OCI-LY7 (cell line): ENCODE data around the gene ATP11A. TPM values are rescaled to one million over a fixed set of nuclear protein-coding genes. Genes with fewer than 3 reads are reported as not detected.

Source experiments
- BruUV-seq: library from RNA; stranded (reverse); fragments of 400-500 nt; replicated peaks from 2 replicates; lab custom pipeline; 2021; lab: Mats Ljungman, UMichigan
- CTCF ChIA-PET: fragments of 300-600 bp; sonication (Branson Sonifier 250); formaldehyde crosslinking; loops from one replicate; lab custom pipeline; 2022; ENCODE audit warnings: antibody characterized with exemption; ENCODE audit not compliant: unreplicated experiment; lab: Charles Lee
- POLR2A ChIA-PET: fragments of 300-600 bp; sonication (Branson Sonifier 250); formaldehyde crosslinking; loops from one replicate; lab custom pipeline; 2022; ENCODE audit warnings: antibody characterized with exemption; lab: Charles Lee
- DNase-seq: peaks from one replicate; pipeline ENCODE4 v3.0.0-alpha.2; 2015; ENCODE audit warnings: low spot score
- H2AFZ ChIP-seq: fragments of 200-600 bp; sonication (generic), shearing (Covaris generic); 2 replicates; pipeline ENCODE4 v1.6.1; 2014; ENCODE audit warnings: mild to moderate bottlenecking, antibody characterized with exemption, low read length, moderate library complexity
- H3K27ac ChIP-seq: fragments of 200-600 bp; sonication (generic); 2 replicates; pipeline ENCODE4 v1.5.1; 2014; ENCODE audit warnings: mixed run types, low read depth, mild to moderate bottlenecking, moderate library complexity, low read length, inconsistent platforms; ENCODE audit not compliant: poor library complexity, severe bottlenecking
- H3K36me3 ChIP-seq: fragments of 200-600 bp; sonication (generic); 2 replicates; pipeline ENCODE4 v1.6.1; 2014; ENCODE audit warnings: mild to moderate bottlenecking, antibody characterized with exemption, low read length, moderate library complexity, mixed read lengths; ENCODE audit not compliant: insufficient read depth
- H3K4me1 ChIP-seq: fragments of 200-600 bp; sonication (generic); 2 replicates; pipeline ENCODE4 v1.5.1; 2014; ENCODE audit warnings: mild to moderate bottlenecking, low read length; ENCODE audit not compliant: insufficient read depth, poor library complexity, severe bottlenecking
- H3K4me2 ChIP-seq: fragments of 200-600 bp; sonication (generic); 2 replicates; pipeline ENCODE4 v1.6.1; 2014; ENCODE audit warnings: mild to moderate bottlenecking, low read length
- H3K4me3 ChIP-seq: fragments of 200-600 bp; sonication (generic); 2 replicates; pipeline ENCODE4 v1.5.1; 2014; ENCODE audit warnings: mild to moderate bottlenecking, low read depth, low read length; ENCODE audit not compliant: poor library complexity, severe bottlenecking
- H3K79me2 ChIP-seq: fragments of 200-600 bp; sonication (generic); 2 replicates; pipeline ENCODE4 v1.6.1; 2016; ENCODE audit warnings: low read depth, mild to moderate bottlenecking, low read length, moderate library complexity, mixed read lengths; ENCODE audit not compliant: insufficient read depth
- H3K9me2 ChIP-seq: fragments of 200-600 bp; sonication (generic); 2 replicates; pipeline ENCODE4 v1.6.1; 2016; ENCODE audit warnings: mild to moderate bottlenecking, low read length, mixed read lengths; ENCODE audit not compliant: insufficient read depth
- H3K9me3 ChIP-seq: fragments of 200-600 bp; sonication (generic); 2 replicates; pipeline ENCODE4 v1.6.1; 2014; ENCODE audit warnings: mild to moderate bottlenecking, mixed run types, low read length, mixed read lengths
- H4K20me1 ChIP-seq: fragments of 200-600 bp; sonication (generic); 2 replicates; pipeline ENCODE4 v1.6.1; 2014; ENCODE audit warnings: mild to moderate bottlenecking, antibody characterized with exemption, low read length, moderate library complexity, mixed read lengths; ENCODE audit not compliant: insufficient read depth
- EZH2phosphoT487 ChIP-seq: fragments of 200-600 bp; sonication (generic); IDR thresholded peaks from 2 replicates; pipeline ENCODE4 v1.6.1; 2018; ENCODE audit warnings: low read depth, borderline replicate concordance, mild to moderate bottlenecking, mixed run types, antibody characterized with exemption, low read length, moderate library complexity, mixed read lengths
- intact Hi-C: fragments of 100-400 bp; cut with micrococcal nuclease; formaldehyde crosslinking; loops from one replicate; pipeline ENCODE4 v1.10.0; 2022; ENCODE audit not compliant: unreplicated experiment
- total RNA-seq, 2 experiments: library from RNA; depleted of rRNA in 1 of 2; stranded (reverse); fragments of >200 nt in 1 of 2; shearing (Covaris generic) in 1 of 2; gene quantifications; 2 replicates each; pipeline ENCODE4 v1.2.3, GENCODE V29; 2014 to 2022
- TF ChIP-seq, protein P1 (sequence below): fragments of 200-600 bp; sonication (generic); conservative IDR thresholded peaks from 2 replicates; pipeline ENCODE4 v1.5.1; 2014; ENCODE audit warnings: mild to moderate bottlenecking, antibody characterized with exemption, low read length, moderate library complexity, mixed read lengths

Gene ATP11A
- total RNA-seq, 2 experiments from 2014 or later, result 8.8 to 23.1 TPM

DNA sequence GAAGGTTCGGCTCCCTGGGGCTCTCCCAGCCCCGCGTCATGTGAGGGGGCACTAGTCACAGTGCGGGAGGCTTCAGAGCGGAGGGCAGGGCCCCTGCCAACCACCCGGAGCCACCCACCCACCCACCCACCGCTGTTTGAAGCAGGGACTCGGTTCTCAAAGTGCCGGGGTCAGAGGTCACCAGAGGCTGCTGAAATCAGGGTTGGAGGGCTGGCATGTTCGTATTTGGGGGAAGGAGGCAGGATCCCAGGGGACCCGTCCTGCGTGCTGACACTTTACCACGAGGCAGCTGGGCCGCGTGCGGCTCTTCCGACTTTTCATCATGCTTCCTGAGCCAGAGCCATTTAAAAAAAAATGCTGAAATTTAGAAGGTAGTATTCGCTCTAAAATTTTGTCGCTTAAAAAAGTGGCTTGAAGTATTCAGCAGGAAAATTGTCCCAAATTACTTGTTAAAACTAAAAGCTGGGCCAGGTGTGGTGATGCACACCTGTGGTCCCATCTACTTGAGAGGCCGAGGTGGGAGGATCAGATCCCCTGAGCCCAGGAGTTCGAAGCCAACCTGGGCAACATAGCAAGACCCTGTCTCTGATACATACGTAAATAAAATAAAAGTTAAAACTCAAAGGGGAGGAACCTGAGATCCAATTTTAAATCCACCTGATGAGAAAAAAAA lies 21.2 kb downstream of the ATP11A start:
- Histone ChIP-seq H3K79me2 (no peaks in the 10 kb centered on the region), H3K4me2 (no peak overlapping the region), H3K9me3 (no peaks in the 10 kb centered on the region), H3K4me3 (no peak overlapping the region), H4K20me1 (no peaks in the 10 kb centered on the region; the same call in 1 of the 2 replicates), H3K27ac (no peak overlapping the region), H3K36me3 (no peaks in the 10 kb centered on the region), H2AFZ (no peak overlapping the region), H3K9me2 (no peaks in the 10 kb centered on the region), H3K4me1 (no peaks in the 10 kb centered on the region)
- intact Hi-C loops, result no loop called here
- DNase-seq, result no peak
- BruUV-seq, result no TSS peak
- TF ChIP-seq, protein P1, sequence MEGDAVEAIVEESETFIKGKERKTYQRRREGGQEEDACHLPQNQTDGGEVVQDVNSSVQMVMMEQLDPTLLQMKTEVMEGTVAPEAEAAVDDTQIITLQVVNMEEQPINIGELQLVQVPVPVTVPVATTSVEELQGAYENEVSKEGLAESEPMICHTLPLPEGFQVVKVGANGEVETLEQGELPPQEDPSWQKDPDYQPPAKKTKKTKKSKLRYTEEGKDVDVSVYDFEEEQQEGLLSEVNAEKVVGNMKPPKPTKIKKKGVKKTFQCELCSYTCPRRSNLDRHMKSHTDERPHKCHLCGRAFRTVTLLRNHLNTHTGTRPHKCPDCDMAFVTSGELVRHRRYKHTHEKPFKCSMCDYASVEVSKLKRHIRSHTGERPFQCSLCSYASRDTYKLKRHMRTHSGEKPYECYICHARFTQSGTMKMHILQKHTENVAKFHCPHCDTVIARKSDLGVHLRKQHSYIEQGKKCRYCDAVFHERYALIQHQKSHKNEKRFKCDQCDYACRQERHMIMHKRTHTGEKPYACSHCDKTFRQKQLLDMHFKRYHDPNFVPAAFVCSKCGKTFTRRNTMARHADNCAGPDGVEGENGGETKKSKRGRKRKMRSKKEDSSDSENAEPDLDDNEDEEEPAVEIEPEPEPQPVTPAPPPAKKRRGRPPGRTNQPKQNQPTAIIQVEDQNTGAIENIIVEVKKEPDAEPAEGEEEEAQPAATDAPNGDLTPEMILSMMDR, result no peak
- no peak for TF ChIP-seq EZH2phosphoT487
- ChIA-PET CTCF (no interaction called here), POLR2A (no interaction called here)

DNA sequence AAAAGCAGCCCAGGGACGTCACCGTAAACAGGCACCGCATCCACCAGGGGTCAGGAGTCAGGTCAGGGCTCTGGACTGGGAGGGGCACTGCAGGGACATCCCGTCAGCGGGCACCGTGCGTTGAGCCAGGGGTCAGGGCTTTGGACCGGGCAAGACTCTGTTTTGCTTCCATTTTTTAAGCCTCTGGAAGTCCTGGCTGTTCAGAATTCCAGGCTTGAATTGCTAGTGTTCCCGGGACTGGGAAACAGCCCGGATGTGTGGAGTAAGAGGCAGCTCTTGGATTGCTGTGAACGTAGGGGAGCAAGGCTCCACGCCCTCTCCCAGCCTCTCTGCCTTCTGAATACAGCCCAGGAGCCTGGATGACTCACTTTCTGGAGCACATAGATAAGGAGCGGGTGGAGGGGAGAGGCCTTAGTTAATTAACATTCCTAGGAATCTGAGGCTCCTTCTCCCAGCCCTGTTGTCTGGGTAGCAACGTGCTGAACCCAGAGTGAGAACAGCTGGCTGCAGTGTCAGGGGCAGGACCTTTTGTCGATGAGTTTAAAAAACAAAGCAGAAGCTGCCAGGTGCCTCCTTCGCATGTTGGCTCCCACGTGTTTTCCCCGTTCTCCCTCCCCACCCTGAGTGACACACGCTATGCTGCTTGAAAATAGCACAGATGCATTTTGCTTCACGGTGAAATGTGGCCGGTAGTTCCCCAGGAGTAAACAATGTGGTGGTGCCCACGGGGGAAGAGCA lies 21.9 kb downstream of the ATP11A start:
- H3K4me1 ChIP-seq, result no peaks in the 10 kb centered on the region
- H3K9me2 ChIP-seq, result no peaks in the 10 kb centered on the region
- DNase-seq, result no peak
- no peaks in the 10 kb centered on the region for H3K9me3 ChIP-seq
- ChIA-PET POLR2A (no interaction called here), CTCF (no interaction called here)
- H3K4me3 ChIP-seq, result no peak overlapping the region
- H3K4me2 ChIP-seq, result no peak overlapping the region
- H4K20me1 ChIP-seq, result no peaks in the 10 kb centered on the region; the same call in 1 of the 2 replicates
- H3K27ac ChIP-seq, result no peak overlapping the region
- H3K79me2 ChIP-seq, result no peaks in the 10 kb centered on the region
- BruUV-seq, result no TSS peak
- TF ChIP-seq, protein P1, result no peak
- no peak for TF ChIP-seq EZH2phosphoT487
- intact Hi-C loops, result no loop called here
- H2AFZ ChIP-seq, result no peak overlapping the region
- no peaks in the 10 kb centered on the region for H3K36me3 ChIP-seq
